ENCODE data around the gene TNS3. TPM values are rescaled to one million over a fixed set of nuclear protein-coding genes. Genes with fewer than 3 reads are reported as not detected.

The TNS3 gene
- total and polyA plus RNA-seq, 2 of the 13 experiments (the other 11 are each of a cell fraction or from before 2014, with no cell fraction given): 52.9 to 55.7 TPM

DNA sequence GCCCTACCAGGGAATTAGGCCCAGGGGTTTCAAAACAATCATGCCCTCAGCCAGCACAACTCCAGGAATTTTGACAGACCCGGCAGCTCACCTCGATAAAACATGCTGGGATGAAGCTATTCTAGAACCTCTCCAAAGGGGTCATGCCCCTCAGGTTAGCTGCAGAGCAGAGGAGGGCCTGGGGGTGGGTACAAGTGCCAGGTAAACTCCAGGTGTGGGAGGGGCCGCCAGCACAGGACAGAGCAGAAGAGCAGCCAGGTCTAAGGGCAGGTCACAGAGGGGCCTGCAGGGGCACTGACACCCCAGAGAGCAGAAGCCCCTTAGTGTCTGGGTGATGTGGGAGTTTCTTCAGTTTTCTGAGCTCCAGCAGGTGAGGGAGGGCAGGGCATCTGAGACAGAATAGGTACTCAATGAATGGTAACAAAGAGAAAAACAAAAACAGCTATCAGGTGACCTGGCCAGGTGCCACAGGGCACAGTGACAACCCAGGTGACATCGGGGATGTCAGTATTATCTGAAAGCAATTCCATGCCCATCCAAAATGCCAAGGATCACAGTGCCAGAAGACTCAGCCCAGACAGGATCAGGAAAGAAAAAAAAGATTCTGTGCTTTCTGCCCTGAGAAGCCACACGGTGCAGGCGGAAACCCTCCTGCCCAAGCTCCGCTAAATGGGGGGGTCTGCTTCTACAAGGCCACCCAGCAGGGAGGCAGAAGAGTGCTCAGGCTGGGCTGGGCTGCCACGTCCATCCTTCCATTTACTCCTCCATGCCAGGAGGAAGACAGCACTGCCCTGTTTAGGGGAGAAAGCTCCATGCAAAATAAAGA is 104.5 kb downstream of the TNS3 start:
- Histone ChIP-seq H3K9ac (ENCODE audit: insufficient read depth, low read depth, low read length) (no peak overlapping the region), H3K27ac (ENCODE audit: extremely low read length, insufficient read depth, low read length) (peak overlapping the region; percentile 82)
- no peak for ATAC-seq

More for the DNA sequence above, 104.5 kb downstream of the TNS3 start:
- in situ Hi-C loops (cut with HindIII; ENCODE audit: extremely low pct_ligation_motif_present, low pct_unique_long_range_greater_than_20kb): loop anchor here (5.0 kb wide), 1 partner anchor 100 kb away; no protein-coding TSS in a partner anchor
- H3K4me3 ChIP-seq (replicated peaks in 1 of 3; ENCODE audit: insufficient read depth in 1 of 3, low read depth in 2 of 3, low read length in 3 of 3): no peak overlapping the region
- H3K79me2 ChIP-seq (ENCODE audit: insufficient read depth, low read length): peaks cover 84% of the 10 kb centered on the region
- H3K4me2 ChIP-seq (ENCODE audit: low read depth, low read length): no peak overlapping the region
- H3K36me3 ChIP-seq (replicated peaks in 1 of 2; ENCODE audit: control insufficient read depth in 1 of 2, insufficient read depth in 2 of 2, low read length in 2 of 2): peaks cover 6 to 38% of the 10 kb centered on the region in 2 experiments; a peak in 4 of 5 replicates
- peaks cover 33% of the 10 kb centered on the region for H4K20me1 ChIP-seq (ENCODE audit: insufficient read depth, low read length)
- FAIRE-seq (no peak), DNase-seq (ENCODE audit: low spot score) (no peak)
- H3K27me3 ChIP-seq (ENCODE audit: control insufficient read depth in 1 of 2, insufficient read depth in 2 of 2, low read length in 2 of 2): no peaks in the 10 kb centered on the region
- no TSS peak for BruUV-seq (replicated peaks)
- peaks cover 96% of the 10 kb centered on the region for H3K4me1 ChIP-seq (ENCODE audit: insufficient read depth, low read length)
- CTCF ChIA-PET (ENCODE audit: low intra/inter-chr PET ratio, low total read pairs): no interaction called here
- WGBS (ENCODE audit: low lambda C conversion rate): 81% methylated on average over 7 of the region's 8 CpGs
- no peak overlapping the region for H2AFZ ChIP-seq (ENCODE audit: low read length)
- POLR2A ChIA-PET: interaction anchor here (1.5 to 3.9 kb wide), 2 partner anchors 22 to 61 kb away, joined by 3 to 46 read pairs; no protein-coding TSS in a partner anchor
- H3K9me3 ChIP-seq (ENCODE audit: low read length): no peaks in the 10 kb centered on the region
- TF ChIP-seq RBM22 (optimal IDR thresholded peaks at IDR 0.05; ENCODE audit: low read length): no peak
- TF ChIP-seq, protein P1, sequence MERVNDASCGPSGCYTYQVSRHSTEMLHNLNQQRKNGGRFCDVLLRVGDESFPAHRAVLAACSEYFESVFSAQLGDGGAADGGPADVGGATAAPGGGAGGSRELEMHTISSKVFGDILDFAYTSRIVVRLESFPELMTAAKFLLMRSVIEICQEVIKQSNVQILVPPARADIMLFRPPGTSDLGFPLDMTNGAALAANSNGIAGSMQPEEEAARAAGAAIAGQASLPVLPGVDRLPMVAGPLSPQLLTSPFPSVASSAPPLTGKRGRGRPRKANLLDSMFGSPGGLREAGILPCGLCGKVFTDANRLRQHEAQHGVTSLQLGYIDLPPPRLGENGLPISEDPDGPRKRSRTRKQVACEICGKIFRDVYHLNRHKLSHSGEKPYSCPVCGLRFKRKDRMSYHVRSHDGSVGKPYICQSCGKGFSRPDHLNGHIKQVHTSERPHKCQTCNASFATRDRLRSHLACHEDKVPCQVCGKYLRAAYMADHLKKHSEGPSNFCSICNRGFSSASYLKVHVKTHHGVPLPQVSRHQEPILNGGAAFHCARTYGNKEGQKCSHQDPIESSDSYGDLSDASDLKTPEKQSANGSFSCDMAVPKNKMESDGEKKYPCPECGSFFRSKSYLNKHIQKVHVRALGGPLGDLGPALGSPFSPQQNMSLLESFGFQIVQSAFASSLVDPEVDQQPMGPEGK (CRISPR knock-in tag; IDR thresholded peaks at IDR 0.05): peak; percentile 15; the same call in 1 of the 2 replicates
- TF ChIP-seq ZBTB38 (CRISPR knock-in tag; IDR thresholded peaks at IDR 0.05): 0 out of 2 replicates have a peak, but pooled peaks have one; percentile 40
- TF ChIP-seq ZSCAN12 (CRISPR knock-in tag; IDR thresholded peaks at IDR 0.05): no peak
- TF ChIP-seq SOX6 (IDR thresholded peaks at IDR 0.05): no peak
- TF ChIP-seq SOX6 (CRISPR knock-in tag; IDR thresholded peaks at IDR 0.05): no peak
- peak; percentile 95 for TF ChIP-seq ZBTB33 (CRISPR knock-in tag; IDR thresholded peaks at IDR 0.05)
- peak; percentile 36 for TF ChIP-seq ZEB1 (IDR thresholded peaks at IDR 0.05; ENCODE audit: insufficient replicate concordance, low read depth)
- intact Hi-C loops (cut with micrococcal nuclease; ENCODE audit: unreplicated experiment): loop anchor here (5.0 to 10.0 kb wide), 2 partner anchors 35 to 307 kb away; no protein-coding TSS in a partner anchor

Data from HepG2 (cell line).